ENCODE results near the gene GTF2A1. TPM values are rescaled to one million over a fixed set of nuclear protein-coding genes. Genes with fewer than 3 reads are reported as not detected.

Gene GTF2A1
- total and polyA plus RNA-seq, 7 donors: 8.1 to 45.1 (median 25.5) TPM

Other genes starting within 250 kb of the GTF2A1 start
- gene STON2, start 179.4 kb upstream of the GTF2A1 start, total RNA-seq: 100 to 1,000 TPM in 1 of 4 donors, 10 to 100 TPM in 3; 37.4 to 147 (median 77.1) TPM
- gene STON2, start 179.4 kb upstream of the GTF2A1 start, polyA plus RNA-seq: 10 to 100 TPM in 1 of 3 donors, 1 to 10 TPM in 2; 4.8 to 18.2 (median 6.2) TPM